ENCODE measurements around the gene TRIM63.
"Not testable (repeated sequence)": the region's sequence is repeated elsewhere in the genome, so short reads cannot be mapped to it uniquely, and the experiment has no call there.

TRIM63 gene

DNA sequence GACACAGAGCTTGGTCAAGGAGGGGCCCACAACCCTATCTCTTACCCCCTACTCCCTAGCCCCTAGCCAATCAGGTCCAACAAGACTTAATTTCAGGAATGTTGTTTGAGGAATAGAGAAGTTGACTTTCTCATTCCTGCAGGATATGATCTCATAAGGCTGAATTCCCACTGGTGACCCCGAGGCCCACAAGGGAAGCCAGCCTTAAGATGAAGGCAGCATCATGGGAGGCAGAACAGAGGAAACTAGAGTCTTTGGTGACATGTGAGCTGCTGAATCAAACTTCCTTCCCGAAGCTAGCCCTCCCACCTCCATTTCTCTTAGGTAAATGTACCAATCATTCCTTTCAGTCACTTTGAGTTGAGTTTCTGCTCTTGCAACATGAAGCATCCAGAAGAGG is 35.1 kb upstream of the TRIM63 start:
- no peaks in the 10 kb centered on the region for H3K36me3 ChIP-seq (ENCODE audit: control insufficient read depth in 2 of 2, insufficient read depth in 1 of 2, low read length in 2 of 2)
- H3K4me1 ChIP-seq (ENCODE audit: control insufficient read depth, insufficient read depth, low read length), result no peaks in the 10 kb centered on the region
- TF ChIP-seq ZEB2 (tag by site-specific recombination; IDR thresholded peaks at IDR 0.05), result no peak
- TF ChIP-seq, protein P1, sequence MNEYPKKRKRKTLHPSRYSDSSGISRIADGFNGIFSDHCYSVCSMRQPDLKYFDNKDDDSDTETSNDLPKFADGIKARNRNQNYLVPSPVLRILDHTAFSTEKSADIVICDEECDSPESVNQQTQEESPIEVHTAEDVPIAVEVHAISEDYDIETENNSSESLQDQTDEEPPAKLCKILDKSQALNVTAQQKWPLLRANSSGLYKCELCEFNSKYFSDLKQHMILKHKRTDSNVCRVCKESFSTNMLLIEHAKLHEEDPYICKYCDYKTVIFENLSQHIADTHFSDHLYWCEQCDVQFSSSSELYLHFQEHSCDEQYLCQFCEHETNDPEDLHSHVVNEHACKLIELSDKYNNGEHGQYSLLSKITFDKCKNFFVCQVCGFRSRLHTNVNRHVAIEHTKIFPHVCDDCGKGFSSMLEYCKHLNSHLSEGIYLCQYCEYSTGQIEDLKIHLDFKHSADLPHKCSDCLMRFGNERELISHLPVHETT (tag by site-specific recombination; IDR thresholded peaks at IDR 0.05), result no peak
- no peak overlapping the region for H3K27ac ChIP-seq (ENCODE audit: extremely low read depth, low read depth, low read length)
- ChIA-PET POLR2A (interaction anchor here (1.2 kb wide), 1 partner anchor 55 kb away, joined by 3 read pairs; no protein-coding TSS in a partner anchor), CTCF (interaction anchor here (0.6 to 9.9 kb wide), 11 partner anchors 10 to 315 kb away, joined by 3 to 129 read pairs (median 4); partner anchors contain the start of gene CEP85)
- H3K4me3 ChIP-seq (ENCODE audit: low read depth, low read length), result no peak overlapping the region
- H3K9me3 ChIP-seq (ENCODE audit: control insufficient read depth, insufficient read depth, low read depth, low read length), result no peaks in the 10 kb centered on the region

DNA sequence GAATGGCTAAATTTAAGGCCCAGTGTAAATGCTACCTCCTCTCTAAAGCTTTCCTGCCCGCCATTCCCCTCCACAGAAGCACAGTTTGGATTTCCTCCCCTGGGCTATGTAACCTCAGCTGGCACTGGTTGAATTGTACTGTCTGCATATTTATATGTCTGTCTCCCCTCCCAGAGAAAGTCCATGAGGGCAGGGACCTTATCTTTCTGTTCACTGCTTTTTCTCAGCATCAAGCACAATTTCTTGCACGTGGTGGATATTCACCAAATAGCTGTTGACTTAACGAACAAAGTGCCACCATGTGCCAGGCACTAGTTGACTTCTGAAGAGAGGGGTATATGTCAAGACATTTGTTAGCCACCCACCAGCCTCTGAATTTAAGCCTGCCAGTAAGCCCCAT is 34.7 kb upstream of the TRIM63 start:
- Histone ChIP-seq H3K4me1 (ENCODE audit: control insufficient read depth, insufficient read depth, low read length) (no peaks in the 10 kb centered on the region), H3K27ac (ENCODE audit: extremely low read depth, low read depth, low read length) (no peak overlapping the region), H3K36me3 (ENCODE audit: control insufficient read depth in 2 of 2, insufficient read depth in 1 of 2, low read length in 2 of 2) (no peaks in the 10 kb centered on the region), H3K9me3 (ENCODE audit: control insufficient read depth, insufficient read depth, low read depth, low read length) (no peaks in the 10 kb centered on the region), H3K4me3 (ENCODE audit: low read depth, low read length) (no peak overlapping the region)
- CTCF ChIA-PET, result interaction anchor here (0.6 to 9.9 kb wide), 12 partner anchors 10 to 315 kb away, joined by 3 to 129 read pairs (median 4); partner anchors contain the start of gene CEP85
- POLR2A ChIA-PET, result no interaction called here
- TF ChIP-seq, protein P2, sequence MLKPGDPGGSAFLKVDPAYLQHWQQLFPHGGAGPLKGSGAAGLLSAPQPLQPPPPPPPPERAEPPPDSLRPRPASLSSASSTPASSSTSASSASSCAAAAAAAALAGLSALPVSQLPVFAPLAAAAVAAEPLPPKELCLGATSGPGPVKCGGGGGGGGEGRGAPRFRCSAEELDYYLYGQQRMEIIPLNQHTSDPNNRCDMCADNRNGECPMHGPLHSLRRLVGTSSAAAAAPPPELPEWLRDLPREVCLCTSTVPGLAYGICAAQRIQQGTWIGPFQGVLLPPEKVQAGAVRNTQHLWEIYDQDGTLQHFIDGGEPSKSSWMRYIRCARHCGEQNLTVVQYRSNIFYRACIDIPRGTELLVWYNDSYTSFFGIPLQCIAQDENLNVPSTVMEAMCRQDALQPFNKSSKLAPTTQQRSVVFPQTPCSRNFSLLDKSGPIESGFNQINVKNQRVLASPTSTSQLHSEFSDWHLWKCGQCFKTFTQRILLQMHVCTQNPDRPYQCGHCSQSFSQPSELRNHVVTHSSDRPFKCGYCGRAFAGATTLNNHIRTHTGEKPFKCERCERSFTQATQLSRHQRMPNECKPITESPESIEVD (tag by site-specific recombination; IDR thresholded peaks at IDR 0.05), result no peak
- TF ChIP-seq MZF1 (tag by site-specific recombination; IDR thresholded peaks at IDR 0.05; ENCODE audit: borderline replicate concordance) (no peak), ZNF544 (tag by site-specific recombination; IDR thresholded peaks at IDR 0.05) (no peak), ZNF664 (tag by site-specific recombination; IDR thresholded peaks at IDR 0.05) (peak; percentile 85), SP7 (tag by site-specific recombination; IDR thresholded peaks at IDR 0.05) (no peak)
- TF ChIP-seq, protein P3, sequence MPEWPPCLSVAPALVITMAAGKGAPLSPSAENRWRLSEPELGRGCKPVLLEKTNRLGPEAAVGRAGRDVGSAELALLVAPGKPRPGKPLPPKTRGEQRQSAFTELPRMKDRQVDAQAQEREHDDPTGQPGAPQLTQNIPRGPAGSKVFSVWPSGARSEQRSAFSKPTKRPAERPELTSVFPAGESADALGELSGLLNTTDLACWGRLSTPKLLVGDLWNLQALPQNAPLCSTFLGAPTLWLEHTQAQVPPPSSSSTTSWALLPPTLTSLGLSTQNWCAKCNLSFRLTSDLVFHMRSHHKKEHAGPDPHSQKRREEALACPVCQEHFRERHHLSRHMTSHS (tag by site-specific recombination; IDR thresholded peaks at IDR 0.05), result no peak
- TF ChIP-seq, protein P4, sequence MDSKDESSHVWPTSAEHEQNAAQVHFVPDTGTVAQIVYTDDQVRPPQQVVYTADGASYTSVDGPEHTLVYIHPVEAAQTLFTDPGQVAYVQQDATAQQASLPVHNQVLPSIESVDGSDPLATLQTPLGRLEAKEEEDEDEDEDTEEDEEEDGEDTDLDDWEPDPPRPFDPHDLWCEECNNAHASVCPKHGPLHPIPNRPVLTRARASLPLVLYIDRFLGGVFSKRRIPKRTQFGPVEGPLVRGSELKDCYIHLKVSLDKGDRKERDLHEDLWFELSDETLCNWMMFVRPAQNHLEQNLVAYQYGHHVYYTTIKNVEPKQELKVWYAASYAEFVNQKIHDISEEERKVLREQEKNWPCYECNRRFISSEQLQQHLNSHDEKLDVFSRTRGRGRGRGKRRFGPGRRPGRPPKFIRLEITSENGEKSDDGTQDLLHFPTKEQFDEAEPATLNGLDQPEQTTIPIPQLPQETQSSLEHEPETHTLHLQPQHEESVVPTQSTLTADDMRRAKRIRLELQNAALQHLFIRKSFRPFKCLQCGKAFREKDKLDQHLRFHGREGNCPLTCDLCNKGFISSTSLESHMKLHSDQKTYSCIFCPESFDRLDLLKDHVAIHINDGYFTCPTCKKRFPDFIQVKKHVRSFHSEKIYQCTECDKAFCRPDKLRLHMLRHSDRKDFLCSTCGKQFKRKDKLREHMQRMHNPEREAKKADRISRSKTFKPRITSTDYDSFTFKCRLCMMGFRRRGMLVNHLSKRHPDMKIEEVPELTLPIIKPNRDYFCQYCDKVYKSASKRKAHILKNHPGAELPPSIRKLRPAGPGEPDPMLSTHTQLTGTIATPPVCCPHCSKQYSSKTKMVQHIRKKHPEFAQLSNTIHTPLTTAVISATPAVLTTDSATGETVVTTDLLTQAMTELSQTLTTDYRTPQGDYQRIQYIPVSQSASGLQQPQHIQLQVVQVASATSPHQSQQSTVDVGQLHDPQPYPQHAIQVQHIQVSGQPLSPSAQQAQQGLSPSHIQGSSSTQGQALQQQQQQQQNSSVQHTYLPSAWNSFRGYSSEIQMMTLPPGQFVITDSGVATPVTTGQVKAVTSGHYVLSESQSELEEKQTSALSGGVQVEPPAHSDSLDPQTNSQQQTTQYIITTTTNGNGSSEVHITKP (tag by site-specific recombination; IDR thresholded peaks at IDR 0.05), result peak; percentile 76

DNA sequence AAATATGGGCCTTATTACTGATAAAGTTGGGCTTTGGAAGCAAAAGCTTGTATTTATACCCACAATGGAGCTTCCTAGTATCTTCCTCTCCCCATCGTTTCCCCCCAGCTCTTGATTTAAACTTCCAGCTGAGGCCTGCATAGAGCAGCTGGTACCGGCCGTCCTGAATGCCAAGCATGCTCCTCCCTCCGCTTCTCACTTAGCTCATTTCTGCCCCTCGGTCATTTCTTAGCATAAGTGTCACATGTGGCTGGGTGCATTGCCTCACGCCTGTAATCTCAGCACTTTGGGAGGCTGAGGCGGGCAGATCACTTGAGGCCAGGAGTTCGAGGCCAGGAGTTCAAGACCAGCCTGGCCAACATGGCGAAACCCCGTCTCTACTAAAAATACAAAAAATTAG is 32.8 kb upstream of the TRIM63 start:
- H3K4me3 ChIP-seq (ENCODE audit: low read depth, low read length); POLR2A ChIA-PET; H3K4me1 ChIP-seq (ENCODE audit: control insufficient read depth, insufficient read depth, low read length); H3K9me3 ChIP-seq (ENCODE audit: control insufficient read depth, insufficient read depth, low read depth, low read length); H3K36me3 ChIP-seq (ENCODE audit: control insufficient read depth in 2 of 2, insufficient read depth in 1 of 2, low read length in 2 of 2); H3K27ac ChIP-seq (ENCODE audit: extremely low read depth, low read depth, low read length): not testable (repeated sequence)
- CTCF ChIA-PET, result interaction anchor here (0.6 to 9.9 kb wide), 5 partner anchors 18 to 317 kb away, joined by 3 to 129 read pairs (median 4); no protein-coding TSS in a partner anchor

DNA sequence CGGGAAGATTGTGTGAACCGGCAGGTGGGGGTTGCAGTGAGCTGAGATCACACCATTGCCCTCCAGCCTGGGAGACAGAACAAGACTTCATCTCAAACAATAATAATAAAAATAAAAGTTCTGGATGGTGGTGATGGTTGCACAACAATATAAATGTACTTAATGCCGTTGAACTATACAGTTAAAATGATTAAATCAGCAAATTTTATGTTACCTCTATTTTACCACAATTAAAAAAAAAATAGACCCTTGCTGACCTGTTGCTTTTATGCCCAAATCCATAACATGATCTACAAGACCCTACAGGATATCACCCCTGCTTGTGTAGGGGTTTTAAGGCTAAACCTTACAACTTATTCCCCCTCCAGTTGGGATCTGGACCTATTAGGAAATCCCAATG is 32.4 kb upstream of the TRIM63 start:
- H3K4me1 ChIP-seq (ENCODE audit: control insufficient read depth, insufficient read depth, low read length), result no peaks in the 10 kb centered on the region
- ChIA-PET CTCF (interaction anchor here (0.6 to 9.9 kb wide), 6 partner anchors 18 to 318 kb away, joined by 3 to 129 read pairs (median 4); no protein-coding TSS in a partner anchor), POLR2A (no interaction called here)
- H3K4me3 ChIP-seq (ENCODE audit: low read depth, low read length), result no peak overlapping the region
- no peaks in the 10 kb centered on the region for H3K9me3 ChIP-seq (ENCODE audit: control insufficient read depth, insufficient read depth, low read depth, low read length)
- no peak overlapping the region for H3K27ac ChIP-seq (ENCODE audit: extremely low read depth, low read depth, low read length)
- H3K36me3 ChIP-seq (ENCODE audit: control insufficient read depth in 2 of 2, insufficient read depth in 1 of 2, low read length in 2 of 2), result no peaks in the 10 kb centered on the region
- TF ChIP-seq, protein P5, sequence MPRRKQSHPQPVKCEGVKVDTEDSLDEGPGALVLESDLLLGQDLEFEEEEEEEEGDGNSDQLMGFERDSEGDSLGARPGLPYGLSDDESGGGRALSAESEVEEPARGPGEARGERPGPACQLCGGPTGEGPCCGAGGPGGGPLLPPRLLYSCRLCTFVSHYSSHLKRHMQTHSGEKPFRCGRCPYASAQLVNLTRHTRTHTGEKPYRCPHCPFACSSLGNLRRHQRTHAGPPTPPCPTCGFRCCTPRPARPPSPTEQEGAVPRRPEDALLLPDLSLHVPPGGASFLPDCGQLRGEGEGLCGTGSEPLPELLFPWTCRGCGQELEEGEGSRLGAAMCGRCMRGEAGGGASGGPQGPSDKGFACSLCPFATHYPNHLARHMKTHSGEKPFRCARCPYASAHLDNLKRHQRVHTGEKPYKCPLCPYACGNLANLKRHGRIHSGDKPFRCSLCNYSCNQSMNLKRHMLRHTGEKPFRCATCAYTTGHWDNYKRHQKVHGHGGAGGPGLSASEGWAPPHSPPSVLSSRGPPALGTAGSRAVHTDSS (tag by site-specific recombination; IDR thresholded peaks at IDR 0.05), result no peak
- TF ChIP-seq ZBTB48 (tag by site-specific recombination; IDR thresholded peaks at IDR 0.05), result no peak
- TF ChIP-seq, protein P6, sequence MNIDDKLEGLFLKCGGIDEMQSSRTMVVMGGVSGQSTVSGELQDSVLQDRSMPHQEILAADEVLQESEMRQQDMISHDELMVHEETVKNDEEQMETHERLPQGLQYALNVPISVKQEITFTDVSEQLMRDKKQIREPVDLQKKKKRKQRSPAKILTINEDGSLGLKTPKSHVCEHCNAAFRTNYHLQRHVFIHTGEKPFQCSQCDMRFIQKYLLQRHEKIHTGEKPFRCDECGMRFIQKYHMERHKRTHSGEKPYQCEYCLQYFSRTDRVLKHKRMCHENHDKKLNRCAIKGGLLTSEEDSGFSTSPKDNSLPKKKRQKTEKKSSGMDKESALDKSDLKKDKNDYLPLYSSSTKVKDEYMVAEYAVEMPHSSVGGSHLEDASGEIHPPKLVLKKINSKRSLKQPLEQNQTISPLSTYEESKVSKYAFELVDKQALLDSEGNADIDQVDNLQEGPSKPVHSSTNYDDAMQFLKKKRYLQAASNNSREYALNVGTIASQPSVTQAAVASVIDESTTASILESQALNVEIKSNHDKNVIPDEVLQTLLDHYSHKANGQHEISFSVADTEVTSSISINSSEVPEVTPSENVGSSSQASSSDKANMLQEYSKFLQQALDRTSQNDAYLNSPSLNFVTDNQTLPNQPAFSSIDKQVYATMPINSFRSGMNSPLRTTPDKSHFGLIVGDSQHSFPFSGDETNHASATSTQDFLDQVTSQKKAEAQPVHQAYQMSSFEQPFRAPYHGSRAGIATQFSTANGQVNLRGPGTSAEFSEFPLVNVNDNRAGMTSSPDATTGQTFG (tag by site-specific recombination; IDR thresholded peaks at IDR 0.05; ENCODE audit: borderline replicate concordance), result no peak
- TF ChIP-seq, protein P2 (tag by site-specific recombination; IDR thresholded peaks at IDR 0.05), result no peak
